Endothelial cell of umbilical vein (primary cell): ENCODE measurements around the gene SLC35G1. TPM values are rescaled to one million over a fixed set of nuclear protein-coding genes. Genes with fewer than 3 reads are reported as not detected.

Source experiments
- BruUV-seq: library from RNA; stranded (reverse); fragments of 400-500 nt; replicated peaks from 2 replicates; lab custom pipeline; 2021; lab: Mats Ljungman, UMichigan
- CTCF ChIA-PET: fragments of 300-600, 350-600 bp; sonication (Branson Sonifier 250); formaldehyde crosslinking; loops from one replicate; lab custom pipeline; 2021; ENCODE audit warnings: antibody characterized with exemption, inconsistent platforms; lab: Charles Lee
- POLR2A ChIA-PET: fragments of 300-600, 350-600 bp; sonication (Branson Sonifier 250); formaldehyde crosslinking; loops from one replicate; lab custom pipeline; 2021; ENCODE audit warnings: antibody characterized with exemption, inconsistent platforms; lab: Charles Lee
- DNase-seq: peaks from one replicate; pipeline ENCODE4 v3.0.0-alpha.2; 2011; ENCODE audit warnings: low read depth, low spot score
- FAIRE-seq: peaks from 2 replicates; lab custom pipeline; 2011; peaks lifted over from hg19 to GRCh38; lab: Jason Lieb, UNC
- H2AFZ ChIP-seq: 2 replicates; pipeline ENCODE4 v1.6.0; 2012; ENCODE audit warnings: low read depth, low read length, control low read depth, inconsistent platforms
- H3K27ac ChIP-seq: 2 replicates; pipeline ENCODE4 v1.5.1; 2011; ENCODE audit warnings: low read depth, mild to moderate bottlenecking, control low read depth, low read length, moderate library complexity; ENCODE audit not compliant: insufficient read depth
- H3K27me3 ChIP-seq, 2 experiments: 2 replicates each; pipeline versions ENCODE4 v1.6.0 to v1.6.1; 2011; ENCODE audit warnings: low read length in 2 of 2, mixed read lengths in 1 of 2; ENCODE audit not compliant: control insufficient read depth in 2 of 2, insufficient read depth in 2 of 2
- H3K36me3 ChIP-seq, 2 experiments: 2 replicates in 1 of 2; 3 replicates in 1 of 2; pipeline ENCODE4 v1.5.1; 2011; ENCODE audit warnings: low read length in 2 of 2, mild to moderate bottlenecking in 1 of 2, moderate library complexity in 1 of 2; ENCODE audit not compliant: control insufficient read depth in 2 of 2, insufficient read depth in 2 of 2; ENCODE audit errors: extremely low read depth in 1 of 2
- H3K4me1 ChIP-seq: 3 replicates; pipeline ENCODE4 v1.5.1; 2011; ENCODE audit warnings: mild to moderate bottlenecking, low read length; ENCODE audit not compliant: control insufficient read depth, insufficient read depth; ENCODE audit errors: extremely low read depth
- H3K4me2 ChIP-seq: 2 replicates; pipeline ENCODE4 v1.6.1; 2011; ENCODE audit warnings: low read length, control low read depth, mixed read lengths; ENCODE audit not compliant: insufficient read depth
- H3K4me3 ChIP-seq, 3 experiments: fragments of 200-600 bp in 1 of 3; sonication (generic), shearing (Covaris generic) in 1 of 3; replicated peaks in 1 of 3; 2 replicates each; pipeline ENCODE4 v1.5.1; 2011 to 2016; ENCODE audit warnings: control low read depth in 3 of 3, low read length in 3 of 3, mild to moderate bottlenecking in 2 of 3, inconsistent platforms in 1 of 3, low read depth in 1 of 3, moderate library complexity in 1 of 3; ENCODE audit not compliant: insufficient read depth in 1 of 3
- H3K79me2 ChIP-seq: 2 replicates; pipeline ENCODE4 v1.6.0; 2012; ENCODE audit warnings: low read length, inconsistent platforms; ENCODE audit not compliant: control insufficient read depth, insufficient read depth
- H3K9ac ChIP-seq: replicated peaks from 2 replicates; pipeline ENCODE3; 2011; ENCODE audit warnings: low read length, control low read depth; ENCODE audit not compliant: insufficient read depth; ENCODE audit errors: extremely low read depth
- H3K9me1 ChIP-seq: replicated peaks from 3 replicates; pipeline ENCODE4 v1.6.0; 2011; ENCODE audit warnings: mild to moderate bottlenecking, low read length; ENCODE audit not compliant: control insufficient read depth, insufficient read depth; ENCODE audit errors: extremely low read depth
- H3K9me3 ChIP-seq: replicated peaks from 2 replicates; pipeline ENCODE4 v1.5.1; 2012; ENCODE audit warnings: low read length, inconsistent platforms; ENCODE audit not compliant: control insufficient read depth, insufficient read depth
- H4K20me1 ChIP-seq: replicated peaks from 2 replicates; pipeline ENCODE3; 2011; ENCODE audit warnings: mild to moderate bottlenecking, low read length; ENCODE audit not compliant: control insufficient read depth, insufficient read depth; ENCODE audit errors: extremely low read depth
- CTCF ChIP-seq, 2 donors: IDR thresholded peaks; 1 replicate in 1 of 2; 2 replicates in 1 of 2; pipeline ENCODE4 v1.5.1; 2011; ENCODE audit warnings: low read length in 2 of 2, mild to moderate bottlenecking in 2 of 2, moderate library complexity in 2 of 2, control low read depth in 1 of 2, inconsistent platforms in 1 of 2, low read depth in 1 of 2; ENCODE audit not compliant: insufficient read depth in 1 of 2; ENCODE audit errors: extremely low read depth in 1 of 2
- EZH2 ChIP-seq: IDR thresholded peaks from 2 replicates; pipeline ENCODE4 v1.6.1; 2012; ENCODE audit warnings: borderline replicate concordance, low read depth, mild to moderate bottlenecking, moderate library complexity, low read length, inconsistent platforms; ENCODE audit not compliant: severe bottlenecking
- FOS ChIP-seq: IDR thresholded peaks from 2 replicates; pipeline ENCODE4 v1.6.1; 2011; ENCODE audit warnings: mild to moderate bottlenecking, low read length, moderate library complexity, borderline replicate concordance; ENCODE audit not compliant: insufficient read depth
- GATA2 ChIP-seq: IDR thresholded peaks from 2 replicates; pipeline ENCODE4 v1.7.0; 2011; ENCODE audit warnings: low read depth, mild to moderate bottlenecking, moderate library complexity, mixed read lengths, low read length; ENCODE audit not compliant: insufficient read length, insufficient read depth
- JUN ChIP-seq: IDR thresholded peaks from 2 replicates; pipeline ENCODE4 v1.6.1; 2011; ENCODE audit warnings: borderline replicate concordance, low read depth; ENCODE audit not compliant: insufficient read length, insufficient read depth
- MAX ChIP-seq: IDR thresholded peaks from 2 replicates; pipeline ENCODE4 v1.6.1; 2011; ENCODE audit not compliant: insufficient read depth, insufficient read length
- MYC ChIP-seq: IDR thresholded peaks from one replicate; pipeline ENCODE4 v1.6.1; 2011; ENCODE audit warnings: mild to moderate bottlenecking, low read depth, low read length
- POLR2A ChIP-seq: IDR thresholded peaks from 2 replicates; pipeline ENCODE4 v1.6.1; 2012; ENCODE audit warnings: low read depth, mild to moderate bottlenecking, control low read depth, low read length
- POLR2AphosphoS5 ChIP-seq: IDR thresholded peaks from 2 replicates; pipeline ENCODE4 v1.6.1; 2012; ENCODE audit warnings: low read depth, mild to moderate bottlenecking, control low read depth, low read length, moderate library complexity; ENCODE audit not compliant: insufficient read depth
- dilution Hi-C: fragments of 300-500 bp; cut with MboI; formaldehyde crosslinking; loops from one replicate; pipeline ENCODE4 v1.15.0; 2019; ENCODE audit warnings: low sequenced_read_pairs; ENCODE audit not compliant: extremely low pct_ligation_motif_present
- intact Hi-C: fragments of 100-400 bp; cut with micrococcal nuclease; formaldehyde crosslinking; loops from one replicate; pipeline ENCODE4 v1.10.0; 2022
- polyA plus RNA-seq, 4 experiments: library from polyadenylated mRNA; depleted of rRNA in 3 of 4; stranded (reverse) in 3 of 4; unstranded in 1 of 4; fragments of >200 nt; gene quantifications; 2 replicates each; pipeline versions ENCODE4 v1.2.1 to v1.2.3, GENCODE V29; 2011 to 2012; ENCODE audit warnings: missing spikeins in 1 of 4
- total RNA-seq: library from RNA; stranded (reverse); gene quantifications from 2 replicates; pipeline ENCODE4 v1.2.3, GENCODE V29; 2021

The SLC35G1 gene
- total and polyA plus RNA-seq, 2 donors (not counting 3 experiments of a cell fraction or from before 2014, with no cell fraction given), result 2.5 to 4.1 TPM

GRCh38 chr10:93894516-93895378 lies 969 bp downstream of the SLC35G1 start:
- no peak for TF ChIP-seq CTCF (IDR thresholded peaks at IDR 0.05; ENCODE audit: extremely low read depth in 1 of 2, insufficient read depth in 1 of 2, low read depth in 1 of 2, low read length in 2 of 2)
- H3K36me3 ChIP-seq, result no peaks in the 10 kb centered on the region
- peak overlapping the region; percentile 93 for H3K4me2 ChIP-seq
- CTCF ChIA-PET, result interaction anchor here (1.2 to 2.6 kb wide), 4 partner anchors 14 to 549 kb away, joined by 3 to 18 read pairs (median 4); no protein-coding TSS in a partner anchor
- H3K27me3 ChIP-seq, result peaks cover 0 to 3% of the 10 kb centered on the region in 2 experiments
- H4K20me1 ChIP-seq, result no peaks in the 10 kb centered on the region
- intact Hi-C loops, result no loop called here
- peaks cover 7% of the 10 kb centered on the region for H3K4me1 ChIP-seq
- dilution Hi-C loops, result no loop called here
- no peaks in the 10 kb centered on the region for H3K9me1 ChIP-seq
- H3K9me3 ChIP-seq, result no peaks in the 10 kb centered on the region
- H2AFZ ChIP-seq, result peak overlapping the region; percentile 99
- DNase-seq (peak; percentile 16), FAIRE-seq (no peak)
- peak overlapping the region; percentile 55 to 77 (median 65) for H3K4me3 ChIP-seq
- H3K9ac ChIP-seq, result peak overlapping the region; percentile 43
- H3K79me2 ChIP-seq, result no peaks in the 10 kb centered on the region
- POLR2A ChIA-PET, result no interaction called here
- TSS peak; percentile 29 for BruUV-seq
- no peak overlapping the region for H3K27ac ChIP-seq

GRCh38 chr10:93897070-93897780 lies 3.4 kb downstream of the SLC35G1 start:
- TF ChIP-seq POLR2AphosphoS5, result no peak
- TF ChIP-seq POLR2A, result no peak
- TF ChIP-seq MAX, result no peak
- no peak for TF ChIP-seq EZH2
- no peak for TF ChIP-seq CTCF (IDR thresholded peaks at IDR 0.05; ENCODE audit: extremely low read depth in 1 of 2, insufficient read depth in 1 of 2, low read depth in 1 of 2, low read length in 2 of 2)
- no peak for TF ChIP-seq FOS
- no peak for TF ChIP-seq GATA2
- no peak for TF ChIP-seq MYC
- no peak for TF ChIP-seq JUN
- no peaks in the 10 kb centered on the region for H3K36me3 ChIP-seq
- no peaks in the 10 kb centered on the region for H3K9me1 ChIP-seq
- no peak overlapping the region for H3K4me3 ChIP-seq
- no peak overlapping the region for H3K27ac ChIP-seq
- no peak overlapping the region for H3K9ac ChIP-seq
- no TSS peak for BruUV-seq
- no peaks in the 10 kb centered on the region for H3K27me3 ChIP-seq
- ChIA-PET CTCF (interaction anchor here (0.9 kb wide), 1 partner anchor 19 kb away, joined by 4 read pairs; no protein-coding TSS in a partner anchor), POLR2A (no interaction called here)
- DNase-seq (no peak), FAIRE-seq (no peak)
- no peaks in the 10 kb centered on the region for H3K79me2 ChIP-seq
- H4K20me1 ChIP-seq, result no peaks in the 10 kb centered on the region
- H3K9me3 ChIP-seq, result no peaks in the 10 kb centered on the region
- H2AFZ ChIP-seq, result no peak overlapping the region
- H3K4me1 ChIP-seq, result peaks cover 7% of the 10 kb centered on the region
- H3K4me2 ChIP-seq, result no peak overlapping the region
- dilution Hi-C loops, result no loop called here
- intact Hi-C loops, result no loop called here
